Activated CD4-positive, CD25-positive, alpha-beta regulatory T cell (primary cell): ENCODE measurements around the gene SEMA7A.
"Not testable (repeated sequence)": the region's sequence is repeated elsewhere in the genome, so short reads cannot be mapped to it uniquely, and the experiment has no call there.

Source experiments
- DNase-seq, 4 experiments: peaks; one replicate each; lab custom pipeline; 2025; lab: John Stamatoyannopoulos, UW

The SEMA7A gene

GRCh38 chr15:74373056-74373650, 60.6 kb downstream of the SEMA7A start:
- DNase-seq = no peak

DNA sequence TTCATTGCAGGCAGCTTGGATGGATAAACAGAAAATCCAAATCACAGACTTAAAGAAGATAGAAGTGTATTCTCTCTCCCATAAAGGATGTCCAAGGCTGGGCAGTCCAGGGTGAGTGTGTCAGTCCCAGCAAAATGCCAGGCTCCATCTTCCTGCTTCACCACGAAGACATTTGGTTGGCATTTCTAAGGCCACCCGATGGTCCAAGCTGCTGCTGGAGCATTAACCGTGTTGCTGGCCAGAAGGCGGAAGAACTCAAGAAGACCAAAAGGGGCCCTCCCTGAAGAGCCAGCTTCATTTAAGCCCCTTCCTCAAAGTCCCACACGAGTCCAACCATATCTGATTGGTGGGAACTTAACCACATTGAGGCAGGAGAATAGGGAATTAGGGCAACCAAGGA, 63.3 kb downstream of the SEMA7A start:
- no peak for DNase-seq

GRCh38 chr15:74369756-74370155, 64.0 kb downstream of the SEMA7A start:
- DNase-seq = no peak

GRCh38 chr15:74369084-74369745, 64.5 kb downstream of the SEMA7A start:
- no peak for DNase-seq

DNA sequence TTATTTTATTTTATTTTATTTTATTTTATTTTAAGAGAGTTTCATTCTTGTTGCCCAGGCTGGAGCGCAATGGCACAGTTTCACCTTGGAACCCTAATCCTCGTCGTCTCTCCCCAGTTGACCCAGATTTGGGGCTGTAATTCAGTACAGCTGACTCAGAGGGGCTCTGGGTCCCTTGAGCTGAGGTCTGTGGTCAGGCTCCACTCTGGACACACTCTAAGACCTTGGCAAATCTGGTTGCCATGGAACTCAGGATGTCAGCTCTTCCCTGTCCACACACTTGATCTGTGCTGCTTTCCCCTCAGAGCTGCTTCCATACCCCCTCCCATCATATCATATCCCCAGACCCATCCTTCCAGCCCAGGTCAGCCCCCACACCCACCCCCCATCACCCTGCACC, 65.6 kb downstream of the SEMA7A start:
- no peak for DNase-seq

DNA sequence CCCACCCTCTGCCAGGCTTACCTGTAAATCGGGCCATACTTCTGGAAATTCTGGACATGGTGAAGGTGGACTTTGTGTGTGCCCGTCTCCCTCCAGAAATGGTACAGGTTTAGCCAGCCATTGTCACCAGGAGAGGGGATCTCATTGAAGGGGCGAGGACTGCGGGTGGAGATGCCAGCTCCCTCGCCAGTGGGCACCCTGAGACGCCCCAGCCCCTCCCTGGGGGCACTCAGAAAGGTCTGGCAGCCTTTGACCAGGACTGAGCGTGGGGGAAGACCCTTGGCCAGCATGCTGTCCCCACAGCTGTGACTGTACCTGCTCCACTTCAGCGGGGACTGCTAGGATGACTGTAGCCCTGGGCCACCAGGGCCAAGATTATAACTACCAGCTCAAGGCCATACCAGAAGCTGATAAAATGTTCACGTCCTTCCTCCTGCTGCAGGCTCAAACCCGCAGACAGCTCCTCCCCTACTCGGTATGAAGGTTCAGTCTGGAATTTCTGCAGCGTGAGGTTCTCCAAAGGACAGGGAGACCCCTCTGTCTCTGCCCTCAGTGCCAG, 66.4 kb downstream of the SEMA7A start, which contains the start of gene CYP11A1:
Gene CYP11A1 (minus strand): TSS at position 351 of the 559 bp plus-strand sequence. CDS start 61 bp downstream, at position 290.
- no peak for DNase-seq

GRCh38 chr15:74365598-74366445, 67.9 kb downstream of the SEMA7A start:
- no peak for DNase-seq

DNA sequence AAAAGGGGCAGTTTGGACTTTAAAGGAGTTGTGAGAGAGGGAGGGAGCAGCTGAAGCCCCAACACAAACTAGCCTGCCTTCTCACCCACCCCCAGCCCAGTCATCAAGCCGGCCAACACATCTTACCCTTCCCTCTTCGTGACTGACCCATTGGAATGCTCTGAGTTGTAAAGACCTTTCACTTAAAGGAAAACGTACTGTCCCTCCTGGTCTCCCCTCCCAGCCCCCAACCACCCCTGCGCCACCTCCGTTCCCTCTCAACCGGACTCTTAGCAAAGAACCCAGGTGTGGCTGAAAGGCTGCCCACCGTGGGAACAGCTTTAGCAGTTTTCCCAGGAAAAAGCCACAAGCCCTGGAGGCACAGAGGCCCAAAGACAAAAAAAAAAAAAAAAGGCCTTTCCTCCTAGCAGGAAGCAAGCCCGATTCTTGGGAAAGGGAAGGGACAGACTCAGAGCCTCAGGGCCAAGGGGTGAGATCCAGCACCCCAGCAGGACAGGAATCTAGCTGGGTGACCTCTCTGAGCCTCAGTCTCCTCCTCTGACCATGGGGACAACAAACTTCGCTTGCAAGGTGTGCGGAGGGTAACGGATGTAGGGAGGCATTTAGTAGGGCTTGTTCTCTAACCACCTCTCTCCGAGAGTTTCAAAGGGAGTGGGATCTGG, 68.7 kb downstream of the SEMA7A start:
- no peak for DNase-seq

DNA sequence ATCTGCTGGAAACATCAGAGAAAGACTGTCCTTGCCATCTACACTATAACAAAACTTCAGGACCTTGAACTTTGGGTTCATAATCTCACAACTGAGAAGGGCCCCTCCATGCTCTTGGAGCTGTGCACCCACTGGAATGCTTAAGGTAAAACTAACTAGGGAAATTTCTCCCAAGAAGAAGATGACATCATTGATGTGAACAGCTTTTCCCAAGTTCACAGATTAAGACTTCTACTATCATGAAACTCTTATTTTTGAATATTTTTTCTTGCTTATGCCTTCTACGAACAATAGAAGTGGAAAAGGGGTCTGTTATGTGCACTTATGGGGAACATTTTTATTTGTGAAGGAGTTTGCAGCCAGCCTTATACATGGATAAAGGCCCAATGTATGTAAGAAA, 71.3 kb downstream of the SEMA7A start:
- no peak for DNase-seq

DNA sequence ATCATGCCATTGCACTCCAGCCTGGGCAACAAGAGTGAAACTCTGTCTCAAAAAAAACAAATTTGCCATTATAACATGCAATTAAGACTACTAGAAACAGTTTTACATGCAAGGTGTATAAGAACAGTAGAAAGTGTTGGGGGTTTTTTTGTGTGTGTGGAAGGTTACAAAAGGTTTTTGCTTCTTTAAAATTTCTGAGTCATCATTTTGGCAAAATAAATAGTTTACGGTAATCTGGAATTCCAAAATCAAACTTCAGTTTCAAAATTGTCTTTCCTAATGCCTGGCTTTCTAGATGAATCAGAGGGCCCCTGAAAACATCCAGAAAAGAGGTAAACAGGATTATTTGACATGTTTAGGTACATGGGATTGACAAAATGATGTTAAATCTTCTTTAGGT, 72.9 kb downstream of the SEMA7A start:
- DNase-seq = not testable (repeated sequence)

GRCh38 chr15:74359376-74359775, 74.4 kb downstream of the SEMA7A start:
- not testable (repeated sequence) for DNase-seq
